Measurements from ENCODE around the gene FANK1. TPM values are rescaled to one million over a fixed set of nuclear protein-coding genes. Genes with fewer than 3 reads are reported as not detected.

Gene FANK1
- total RNA-seq, 1 experiment from 2014 or later, result 0.73 TPM

DNA sequence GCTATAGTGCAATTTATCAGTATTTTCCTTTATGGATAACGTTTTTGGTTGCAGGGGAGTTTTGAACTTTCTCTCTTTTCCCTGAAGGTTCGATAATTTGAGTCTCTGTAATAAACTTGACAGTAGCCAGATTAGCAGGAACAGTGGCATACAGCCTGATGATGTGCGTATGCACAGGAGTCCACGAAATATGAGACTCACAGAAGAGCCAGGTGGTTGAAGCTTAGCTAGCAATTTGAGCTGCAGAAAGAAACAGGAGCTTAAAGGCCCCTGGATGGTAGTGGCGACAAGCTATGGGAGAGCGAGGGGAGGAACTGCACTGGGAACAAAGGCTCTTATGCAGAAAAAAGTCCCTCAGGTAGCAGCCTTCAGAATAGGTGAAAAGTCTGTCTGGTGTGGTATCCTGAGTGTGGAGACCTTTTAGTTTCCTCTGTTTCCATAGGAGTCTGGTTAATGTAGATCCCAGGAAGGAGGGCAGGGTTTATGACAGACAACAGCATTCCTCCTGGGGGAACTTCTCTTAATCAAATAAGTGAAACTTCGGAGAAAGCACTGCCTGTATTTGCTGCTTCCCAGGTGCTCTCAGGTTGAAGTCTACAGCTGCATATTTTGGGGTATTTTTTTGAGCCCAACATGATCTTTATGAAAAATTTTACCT lies 32.7 kb downstream of the FANK1 start:
- TF ChIP-seq, protein P1, sequence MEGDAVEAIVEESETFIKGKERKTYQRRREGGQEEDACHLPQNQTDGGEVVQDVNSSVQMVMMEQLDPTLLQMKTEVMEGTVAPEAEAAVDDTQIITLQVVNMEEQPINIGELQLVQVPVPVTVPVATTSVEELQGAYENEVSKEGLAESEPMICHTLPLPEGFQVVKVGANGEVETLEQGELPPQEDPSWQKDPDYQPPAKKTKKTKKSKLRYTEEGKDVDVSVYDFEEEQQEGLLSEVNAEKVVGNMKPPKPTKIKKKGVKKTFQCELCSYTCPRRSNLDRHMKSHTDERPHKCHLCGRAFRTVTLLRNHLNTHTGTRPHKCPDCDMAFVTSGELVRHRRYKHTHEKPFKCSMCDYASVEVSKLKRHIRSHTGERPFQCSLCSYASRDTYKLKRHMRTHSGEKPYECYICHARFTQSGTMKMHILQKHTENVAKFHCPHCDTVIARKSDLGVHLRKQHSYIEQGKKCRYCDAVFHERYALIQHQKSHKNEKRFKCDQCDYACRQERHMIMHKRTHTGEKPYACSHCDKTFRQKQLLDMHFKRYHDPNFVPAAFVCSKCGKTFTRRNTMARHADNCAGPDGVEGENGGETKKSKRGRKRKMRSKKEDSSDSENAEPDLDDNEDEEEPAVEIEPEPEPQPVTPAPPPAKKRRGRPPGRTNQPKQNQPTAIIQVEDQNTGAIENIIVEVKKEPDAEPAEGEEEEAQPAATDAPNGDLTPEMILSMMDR (IDR thresholded peaks at IDR 0.05; ENCODE audit: insufficient read depth in 1 of 2, low read depth in 1 of 2, low read length in 1 of 2, severe bottlenecking in 1 of 2, unreplicated experiment in 1 of 2), result no peak
- Mint-ChIP-seq H3K27me3 (ENCODE audit: insufficient read depth, unreplicated experiment) (peaks cover 7% of the 10 kb centered on the region), H3K36me3 (ENCODE audit: insufficient read depth, unreplicated experiment) (no peaks in the 10 kb centered on the region), H3K4me1 (ENCODE audit: low read depth, unreplicated experiment) (peaks cover 6% of the 10 kb centered on the region), H3K4me3 (ENCODE audit: unreplicated experiment) (no peak overlapping the region), H3K9me3 (ENCODE audit: unreplicated experiment) (no peaks in the 10 kb centered on the region), H3K27ac (ENCODE audit: unreplicated experiment) (no peak overlapping the region)
- Histone ChIP-seq H3K27me3 (replicated peaks; ENCODE audit: control insufficient read depth, insufficient read depth, low read length) (no peaks in the 10 kb centered on the region), H3K4me1 (0 out of 2 replicates have a peak, but pooled peaks cover 6% of the 10 kb centered on the region), H3K4me3 (ENCODE audit: low read depth, low read length) (no peak overlapping the region), H3K36me3 (ENCODE audit: control insufficient read depth, insufficient read depth, low read length) (no peaks in the 10 kb centered on the region), H3K9me3 (no peaks in the 10 kb centered on the region)
- POLR2A ChIA-PET, result no interaction called here
- intact Hi-C loops (cut with micrococcal nuclease; ENCODE audit: unreplicated experiment), result no loop called here
- BruUV-seq (replicated peaks), result no TSS peak
- CTCF ChIA-PET, result interaction anchor here (0.9 kb wide), 1 partner anchor 48 kb away, joined by 3 read pairs; no protein-coding TSS in a partner anchor
- DNase-seq, result no peak

DNA sequence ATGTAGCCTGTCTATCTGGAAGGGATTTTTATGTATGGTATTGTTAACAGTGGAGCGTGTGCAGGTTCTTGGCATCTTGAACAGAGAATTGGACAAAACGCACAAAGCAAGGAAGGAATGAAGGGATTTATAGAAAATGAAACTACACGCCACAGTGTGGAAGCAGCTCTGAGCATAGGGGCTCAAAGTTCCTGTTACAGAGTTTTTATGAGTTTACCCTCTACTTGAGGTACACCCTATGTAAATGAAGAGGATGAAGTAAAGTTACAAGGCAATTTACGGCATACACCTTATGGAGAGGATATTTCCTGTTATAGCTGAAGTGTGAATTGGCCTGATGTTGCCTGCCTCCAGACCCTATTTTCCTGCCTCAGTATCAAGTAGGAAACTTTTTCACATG lies 33.3 kb downstream of the FANK1 start:
- Mint-ChIP-seq H3K4me1 (ENCODE audit: low read depth, unreplicated experiment) (peaks cover 6% of the 10 kb centered on the region), H3K27ac (ENCODE audit: unreplicated experiment) (no peak overlapping the region), H3K36me3 (ENCODE audit: insufficient read depth, unreplicated experiment) (no peaks in the 10 kb centered on the region), H3K27me3 (ENCODE audit: insufficient read depth, unreplicated experiment) (peaks cover 7% of the 10 kb centered on the region), H3K4me3 (ENCODE audit: unreplicated experiment) (no peak overlapping the region), H3K9me3 (ENCODE audit: unreplicated experiment) (no peaks in the 10 kb centered on the region)
- H3K4me1 ChIP-seq, result 0 out of 2 replicates have a peak, but pooled peaks cover 6% of the 10 kb centered on the region
- H3K4me3 ChIP-seq (ENCODE audit: low read depth, low read length), result no peak overlapping the region
- BruUV-seq (replicated peaks), result no TSS peak
- POLR2A ChIA-PET, result no interaction called here
- CTCF ChIA-PET, result interaction anchor here (0.9 kb wide), 1 partner anchor 47 kb away, joined by 3 read pairs; no protein-coding TSS in a partner anchor
- no peaks in the 10 kb centered on the region for H3K36me3 ChIP-seq (ENCODE audit: control insufficient read depth, insufficient read depth, low read length)
- no peaks in the 10 kb centered on the region for H3K27me3 ChIP-seq (replicated peaks; ENCODE audit: control insufficient read depth, insufficient read depth, low read length)
- no peaks in the 10 kb centered on the region for H3K9me3 ChIP-seq
- TF ChIP-seq, protein P1 (IDR thresholded peaks at IDR 0.05; ENCODE audit: insufficient read depth in 1 of 2, low read depth in 1 of 2, low read length in 1 of 2, severe bottlenecking in 1 of 2, unreplicated experiment in 1 of 2), result no peak
- DNase-seq, result no peak
- intact Hi-C loops (cut with micrococcal nuclease; ENCODE audit: unreplicated experiment), result loop anchor here (5.0 kb wide), 1 partner anchor 668 kb away; no protein-coding TSS in a partner anchor

DNA sequence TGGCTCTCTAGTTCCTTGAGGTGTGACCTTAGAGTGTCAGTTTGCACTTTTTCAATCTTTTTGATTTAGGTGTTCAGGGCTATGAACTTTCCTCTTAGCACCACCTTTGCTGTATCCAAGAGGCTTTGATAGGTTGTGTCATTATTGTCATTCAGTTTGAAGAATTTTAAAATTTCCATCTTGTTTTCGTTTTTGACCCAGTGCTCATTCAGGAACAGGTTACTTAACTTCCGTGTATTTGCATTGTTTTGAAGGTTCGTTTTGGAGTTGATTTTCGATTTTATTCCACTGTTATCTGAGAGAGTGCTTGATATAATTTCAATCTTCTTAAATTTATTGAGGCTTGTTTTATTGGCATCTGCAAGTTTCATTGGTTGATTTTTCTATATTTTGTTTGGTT lies 37.3 kb downstream of the FANK1 start:
- no peaks in the 10 kb centered on the region for H3K9me3 Mint-ChIP-seq (ENCODE audit: unreplicated experiment)
- no peak overlapping the region for H3K4me3 Mint-ChIP-seq (ENCODE audit: unreplicated experiment)
- Histone ChIP-seq H3K36me3 (ENCODE audit: control insufficient read depth, insufficient read depth, low read length) (no peaks in the 10 kb centered on the region), H3K4me3 (ENCODE audit: low read depth, low read length) (no peak overlapping the region), H3K9me3 (no peaks in the 10 kb centered on the region; the same call in 1 of the 2 replicates), H3K4me1 (0 out of 2 replicates have a peak, but pooled peaks cover 6% of the 10 kb centered on the region), H3K27me3 (replicated peaks; ENCODE audit: control insufficient read depth, insufficient read depth, low read length) (no peaks in the 10 kb centered on the region)
- no peak for DNase-seq
- H3K36me3 Mint-ChIP-seq (ENCODE audit: insufficient read depth, unreplicated experiment), result no peaks in the 10 kb centered on the region
- peaks cover 7% of the 10 kb centered on the region for H3K27me3 Mint-ChIP-seq (ENCODE audit: insufficient read depth, unreplicated experiment)
- ChIA-PET CTCF (interaction anchor here (0.9 to 1.5 kb wide), 5 partner anchors 28 to 570 kb away, joined by 3 to 13 read pairs (median 4); no protein-coding TSS in a partner anchor), POLR2A (no interaction called here)
- no peak overlapping the region for H3K27ac Mint-ChIP-seq (ENCODE audit: unreplicated experiment)
- TF ChIP-seq, protein P1 (IDR thresholded peaks at IDR 0.05; ENCODE audit: insufficient read depth in 1 of 2, low read depth in 1 of 2, low read length in 1 of 2, severe bottlenecking in 1 of 2, unreplicated experiment in 1 of 2), result no peak
- intact Hi-C loops (cut with micrococcal nuclease; ENCODE audit: unreplicated experiment), result loop anchor here (1.0 to 5.0 kb wide), 4 partner anchors 65 to 664 kb away; no protein-coding TSS in a partner anchor
- peaks cover 6% of the 10 kb centered on the region for H3K4me1 Mint-ChIP-seq (ENCODE audit: low read depth, unreplicated experiment)
- BruUV-seq (replicated peaks), result no TSS peak
